K562 (cell line): ENCODE measurements around the gene DNAJC13. TPM values are rescaled to one million over a fixed set of nuclear protein-coding genes. Genes with fewer than 3 reads are reported as not detected.

Experiments used
- ATAC-seq: fragments of 200-7000 bp; cut with Tn5 transposase; 3 replicates; pipeline ENCODE4 v1.9.1; 2020; ENCODE audit warnings: moderate library complexity
- BruUV-seq: library from RNA; stranded (reverse); fragments of 400-500 nt; replicated peaks from 2 replicates; lab custom pipeline; 2021; lab: Mats Ljungman, UMichigan
- CTCF ChIA-PET: fragments of 300-600 bp; formaldehyde crosslinking; extraction: SDS; loops from one replicate; lab custom pipeline; 2021; ENCODE audit warnings: low intra/inter-chr PET ratio; lab: Yijun Ruan, JAX
- POLR2A ChIA-PET: fragments of 300-600, 350-650 bp; sonication (Branson Sonifier 250); formaldehyde crosslinking; extraction: SDS; loops from one replicate; lab custom pipeline; 2021; ENCODE audit warnings: antibody characterized with exemption, inconsistent platforms; lab: Yijun Ruan, JAX
- DNase-seq, 4 experiments: peaks; one replicate each; pipeline versions ENCODE4 v3.0.0 to v3.0.0-alpha.2; 2011 to 2018; ENCODE audit warnings: low spot score in 3 of 4, mixed read lengths in 3 of 4; ENCODE audit errors: extremely low read depth in 1 of 4
- FAIRE-seq: peaks from 2 replicates; lab custom pipeline; 2011; peaks lifted over from hg19 to GRCh38; lab: Jason Lieb, UNC
- H2AFZ ChIP-seq: 2 replicates; pipeline ENCODE4 v1.6.0; 2011; ENCODE audit warnings: low read depth, low read length, control low read depth, inconsistent platforms
- H3K27ac ChIP-seq: fragments of 200-600 bp; 3 replicates; pipeline ENCODE4 v1.8.0; 2011; ENCODE audit warnings: low read depth, mild to moderate bottlenecking, control low read depth, inconsistent platforms, low read length, moderate library complexity, mixed read lengths; ENCODE audit errors: extremely low read depth
- H3K27me3 ChIP-seq, 2 experiments: fragments of 300-600 bp in 1 of 2; 2 replicates in 1 of 2; 3 replicates in 1 of 2; pipeline versions ENCODE4 v1.6.0 to v1.8.0; 2011; ENCODE audit warnings: inconsistent platforms in 2 of 2, low read length in 2 of 2, mild to moderate bottlenecking in 1 of 2, mixed read lengths in 1 of 2, moderate library complexity in 1 of 2; ENCODE audit not compliant: control insufficient read depth in 2 of 2, insufficient read depth in 2 of 2
- H3K36me3 ChIP-seq: fragments of 300-600 bp; 3 replicates; pipeline ENCODE4 v1.8.0; 2011; ENCODE audit warnings: mild to moderate bottlenecking, low read length, inconsistent platforms; ENCODE audit not compliant: control insufficient read depth, insufficient read depth
- H3K4me1 ChIP-seq, 2 experiments: fragments of 200-600 bp in 1 of 2; replicated peaks in 1 of 2; 2 replicates in 1 of 2; 3 replicates in 1 of 2; pipeline versions ENCODE4 v1.5.1 to v1.8.0; 2011; ENCODE audit warnings: inconsistent platforms in 2 of 2, low read length in 2 of 2, mild to moderate bottlenecking in 1 of 2, mixed read lengths in 1 of 2, moderate library complexity in 1 of 2; ENCODE audit not compliant: control insufficient read depth in 2 of 2, insufficient read depth in 2 of 2
- H3K4me2 ChIP-seq: 2 replicates; pipeline ENCODE4 v1.6.1; 2011; ENCODE audit warnings: low read length, control low read depth, inconsistent platforms, mixed read lengths; ENCODE audit not compliant: insufficient read depth
- H3K4me3 ChIP-seq: fragments of 200-600 bp; sonication (generic), shearing (Covaris generic); 2 replicates; pipeline ENCODE4 v1.5.1; 2016; ENCODE audit warnings: control low read depth, inconsistent platforms
- H3K79me2 ChIP-seq: fragments of 200-600 bp; 3 replicates; pipeline ENCODE4 v1.8.0; 2011; ENCODE audit warnings: low read length, inconsistent platforms; ENCODE audit not compliant: control insufficient read depth, insufficient read depth
- H3K9ac ChIP-seq, 2 experiments: 2 replicates each; pipeline versions ENCODE4 v1.6.0 to v1.6.1; 2011; ENCODE audit warnings: low read depth in 2 of 2, low read length in 2 of 2, control low read depth in 1 of 2, inconsistent platforms in 1 of 2, mild to moderate bottlenecking in 1 of 2, mixed read lengths in 1 of 2; ENCODE audit not compliant: insufficient read depth in 1 of 2
- H3K9me1 ChIP-seq: one replicate; pipeline ENCODE4 v1.6.0; 2011; ENCODE audit warnings: inconsistent platforms, mild to moderate bottlenecking, low read length, moderate library complexity; ENCODE audit not compliant: control insufficient read depth, insufficient read depth
- H3K9me3 ChIP-seq: replicated peaks from 2 replicates; pipeline ENCODE4 v1.5.1; 2011; ENCODE audit warnings: low read depth, low read length, inconsistent platforms; ENCODE audit not compliant: control insufficient read depth, insufficient read depth
- H4K20me1 ChIP-seq: replicated peaks from 2 replicates; pipeline ENCODE4 v1.6.1; 2011; ENCODE audit warnings: low read length, inconsistent platforms, mixed read lengths; ENCODE audit not compliant: control insufficient read depth, insufficient read depth
- DDX20 ChIP-seq: fragments of 450-650 bp; IDR thresholded peaks from 2 replicates; pipeline ENCODE4 v1.6.1; 2016; ENCODE audit warnings: missing genetic modification characterization, low read depth, mild to moderate bottlenecking, missing compliant biosample characterization, moderate library complexity
- HMGN3 ChIP-seq: IDR thresholded peaks from 2 replicates; pipeline ENCODE4 v1.6.1; 2011; ENCODE audit warnings: borderline replicate concordance, low read depth, mild to moderate bottlenecking, mixed read lengths, low read length; ENCODE audit not compliant: insufficient read length; ENCODE audit errors: extremely low read depth
- KLF16 ChIP-seq: IDR thresholded peaks from 2 replicates; pipeline ENCODE4 v1.6.1; 2016; ENCODE audit warnings: antibody characterized with exemption
- POLR2AphosphoS2 ChIP-seq: IDR thresholded peaks from 2 replicates; pipeline ENCODE4 v1.6.1; 2012; ENCODE audit warnings: low read length, improper control_type of control experiment
- SPI1 ChIP-seq: IDR thresholded peaks from 2 replicates; pipeline ENCODE4 v1.6.1; 2011; ENCODE audit warnings: low read depth, low read length, control low read depth, borderline replicate concordance
- ZNF12 ChIP-seq: sonication (generic); formaldehyde crosslinking; IDR thresholded peaks from 2 replicates; pipeline ENCODE4 v1.4.0; 2020; ENCODE audit warnings: mild to moderate bottlenecking, missing genetic modification reagents
- WGBS: fragments of 100-300 bp; shearing (Covaris generic); methylation state at CpG from one replicate; pipeline ENCODE4 v1.1.6; 2016; ENCODE audit warnings: low coverage, mixed read lengths; ENCODE audit not compliant: insufficient coverage; ENCODE audit errors: missing lambda C conversion rate; 5-methylcytosine and 5-hydroxymethylcytosine counted together
- in situ Hi-C: fragments of 300-500 bp; cut with MboI; formaldehyde crosslinking; loops from 4 replicates; pipeline ENCODE4 v1.15.0; 2018; ENCODE audit warnings: inconsistent platforms, mixed read lengths
- intact Hi-C: fragments of 100-400 bp; cut with micrococcal nuclease; formaldehyde crosslinking; loops from 2 replicates; pipeline ENCODE4 v1.14.2; 2022
- polyA plus RNA-seq, 8 experiments: library from polyadenylated mRNA; depleted of rRNA in 4 of 8; stranded (reverse) in 5 of 8; unstranded in 3 of 8; fragments of >200 nt; fragmentation: Nextera tagmentation in 2 of 8; fragmentation: Illumina TruSeq in 1 of 8; extraction: Ambion mirVana in 2 of 8; extraction: Trizol in 1 of 8; gene quantifications; 2 replicates each; pipeline versions ENCODE4 v1.2.1 to v1.2.3, GENCODE V29; 2011 to 2014; ENCODE audit warnings: inconsistent platforms in 1 of 8, missing spikeins in 1 of 8
- total RNA-seq, 7 experiments: library from RNA; depleted of rRNA in 6 of 7; stranded (reverse); fragments of >200 nt in 6 of 7; fragmentation: Illumina TruSeq in 2 of 7; extraction: Trizol in 2 of 7; gene quantifications; 2 replicates each; pipeline versions ENCODE4 v1.2.1 to v1.2.3, GENCODE V29; 2011 to 2021; ENCODE audit warnings: low replicate concordance in 1 of 7
- TF ChIP-seq, protein P1 (sequence below): fragments of 250-450 bp; sonication (Bioruptor Pico); IDR thresholded peaks from 2 replicates; pipeline ENCODE4 v1.8.0; 2021; ENCODE audit warnings: moderate library complexity, mild to moderate bottlenecking, inconsistent platforms

Gene DNAJC13
- total and polyA plus RNA-seq, 9 of the 15 experiments (the other 6 are each of a cell fraction or from before 2014, with no cell fraction given) = 2.9 to 17.1 (median 10.2) TPM

DNA sequence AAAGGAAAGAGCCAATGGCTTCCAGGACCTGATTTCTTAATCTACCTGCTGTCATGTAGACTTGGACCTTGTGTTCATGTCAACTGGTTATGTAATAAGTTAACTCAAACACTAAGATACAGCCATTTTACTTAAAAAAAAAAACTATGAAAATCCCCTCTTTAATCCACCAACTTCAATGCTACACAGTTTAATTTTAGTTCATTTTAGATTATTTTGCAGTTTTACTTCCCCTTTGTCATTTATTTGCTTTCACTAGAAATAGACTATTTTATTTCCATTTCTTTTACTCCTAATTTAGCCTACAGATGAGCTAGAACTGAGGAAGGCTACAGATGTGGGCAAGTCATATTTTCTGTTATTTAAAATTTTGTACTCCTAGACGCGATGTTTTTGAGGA, 10.7 kb upstream of the DNAJC13 start:
- H3K27me3 ChIP-seq = peaks cover 0 to under 1% of the 10 kb centered on the region in 2 experiments; a peak in 1 of 5 replicates
- no peaks in the 10 kb centered on the region for H4K20me1 ChIP-seq
- no TSS peak for BruUV-seq
- TF ChIP-seq, protein P1, sequence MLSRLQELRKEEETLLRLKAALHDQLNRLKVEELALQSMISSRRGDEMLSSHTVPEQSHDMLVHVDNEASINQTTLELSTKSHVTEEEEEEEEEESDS = no peak
- TF ChIP-seq KLF16 = no peak
- TF ChIP-seq ZNF12 = no peak
- TF ChIP-seq POLR2AphosphoS2 = no peak
- H3K9ac ChIP-seq = no peak overlapping the region
- no peak overlapping the region for H3K4me3 ChIP-seq
- CTCF ChIA-PET = no interaction called here
- POLR2A ChIA-PET = no interaction called here
- no peak overlapping the region for H3K4me2 ChIP-seq
- 0% methylated on average over 2 of the region's 2 CpGs for WGBS
- DNase-seq (no peak), ATAC-seq (no peak), FAIRE-seq (no peak)
- H3K4me1 ChIP-seq = no peaks in the 10 kb centered on the region
- H3K9me1 ChIP-seq = no peaks in the 10 kb centered on the region
- intact Hi-C loops = no loop called here
- H2AFZ ChIP-seq = no peak overlapping the region
- H3K9me3 ChIP-seq = no peaks in the 10 kb centered on the region
- no peaks in the 10 kb centered on the region for H3K36me3 ChIP-seq
- H3K79me2 ChIP-seq = no peaks in the 10 kb centered on the region
- in situ Hi-C loops = no loop called here
- no peak overlapping the region for H3K27ac ChIP-seq

DNA sequence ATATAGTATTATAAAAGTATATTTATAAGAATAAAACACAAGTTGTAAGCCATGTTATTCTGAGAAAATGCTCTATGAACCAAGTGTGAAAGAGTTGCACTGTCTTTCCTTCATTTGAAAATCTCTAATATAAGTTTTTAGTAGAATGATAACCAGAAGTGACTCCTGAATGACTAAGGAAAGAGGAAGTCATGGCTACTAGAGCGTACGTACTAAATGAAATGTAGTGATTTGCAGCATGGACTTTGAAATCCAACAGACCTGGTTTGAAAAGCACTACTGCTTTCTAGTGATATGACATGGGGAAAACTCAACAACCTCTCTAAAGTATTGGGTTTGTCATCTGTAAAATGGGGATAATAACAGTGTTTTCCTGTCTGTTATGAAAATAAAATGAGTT, 10.3 kb upstream of the DNAJC13 start:
- DNase-seq (no peak), FAIRE-seq (no peak), ATAC-seq (no peak)
- H3K4me2 ChIP-seq = no peak overlapping the region
- POLR2A ChIA-PET = no interaction called here
- in situ Hi-C loops = no loop called here
- no peaks in the 10 kb centered on the region for H4K20me1 ChIP-seq
- H3K27me3 ChIP-seq = no peaks in the 10 kb centered on the region
- H2AFZ ChIP-seq = no peak overlapping the region
- no peak overlapping the region for H3K27ac ChIP-seq
- H3K9ac ChIP-seq = no peak overlapping the region
- no peaks in the 10 kb centered on the region for H3K4me1 ChIP-seq
- TF ChIP-seq DDX20 (tag) (no peak), HMGN3 (no peak), SPI1 (peak; percentile 35; the same call in 1 of the 2 replicates)
- H3K4me3 ChIP-seq = no peak overlapping the region
- WGBS = 0% methylated on average over 2 of the region's 2 CpGs
- intact Hi-C loops = no loop called here
- H3K9me3 ChIP-seq = no peaks in the 10 kb centered on the region
- no peaks in the 10 kb centered on the region for H3K36me3 ChIP-seq
- no peaks in the 10 kb centered on the region for H3K79me2 ChIP-seq
- CTCF ChIA-PET = no interaction called here
- no peaks in the 10 kb centered on the region for H3K9me1 ChIP-seq
- BruUV-seq = no TSS peak
